ENCODE data around the gene OTOF. TPM values are rescaled to one million over a fixed set of nuclear protein-coding genes. Genes with fewer than 3 reads are reported as not detected.

OTOF gene
- total and polyA plus RNA-seq, 2 of the 13 experiments (the other 11 are each of a cell fraction or from before 2014, with no cell fraction given), result 0.04 TPM; not detected in 1

DNA sequence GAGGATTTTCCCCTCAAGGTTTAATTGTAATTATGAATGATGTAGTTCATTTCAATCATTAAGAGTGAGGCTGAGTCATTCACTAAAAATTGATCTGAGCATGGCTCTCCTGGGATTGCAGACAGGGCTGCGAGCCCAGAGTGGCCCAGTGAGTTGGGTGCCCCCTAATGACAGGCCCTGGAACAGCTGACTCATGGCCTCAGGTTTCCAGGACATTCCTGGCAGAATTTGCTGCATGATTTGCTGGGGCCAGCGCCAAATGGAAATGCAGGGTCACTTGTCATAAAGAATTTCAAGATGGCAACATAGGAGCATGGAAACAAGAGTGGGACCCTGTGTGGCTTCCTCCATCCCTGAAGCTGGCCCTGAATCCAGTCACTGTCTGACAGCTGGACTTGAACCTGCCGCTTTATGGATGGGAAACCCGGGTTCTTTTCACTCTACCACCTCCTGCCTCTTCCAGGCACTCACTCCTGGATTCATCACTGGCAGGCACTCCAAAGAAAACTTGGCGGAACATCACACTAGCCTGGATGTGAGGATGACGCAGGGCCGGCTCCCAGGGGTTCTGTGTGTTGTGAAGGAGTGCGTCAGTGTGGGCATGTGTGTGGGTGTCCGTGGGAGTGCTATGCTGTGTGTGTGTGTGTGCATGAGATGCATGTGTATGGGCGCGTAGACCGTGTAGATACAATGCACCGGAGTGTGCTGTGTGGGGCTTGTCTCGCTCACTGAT is 15.2 kb downstream of the OTOF start (continued):
- TF ChIP-seq, protein P1, sequence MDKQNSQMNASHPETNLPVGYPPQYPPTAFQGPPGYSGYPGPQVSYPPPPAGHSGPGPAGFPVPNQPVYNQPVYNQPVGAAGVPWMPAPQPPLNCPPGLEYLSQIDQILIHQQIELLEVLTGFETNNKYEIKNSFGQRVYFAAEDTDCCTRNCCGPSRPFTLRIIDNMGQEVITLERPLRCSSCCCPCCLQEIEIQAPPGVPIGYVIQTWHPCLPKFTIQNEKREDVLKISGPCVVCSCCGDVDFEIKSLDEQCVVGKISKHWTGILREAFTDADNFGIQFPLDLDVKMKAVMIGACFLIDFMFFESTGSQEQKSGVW (CRISPR knock-in tag; IDR thresholded peaks at IDR 0.05; ENCODE audit: borderline replicate concordance), result no peak
- TF ChIP-seq HNRNPLL (IDR thresholded peaks at IDR 0.05; ENCODE audit: low read depth, low read length, poor library complexity, severe bottlenecking) (no peak), SSRP1 (CRISPR knock-in tag; IDR thresholded peaks at IDR 0.05) (no peak), ZKSCAN5 (CRISPR knock-in tag; IDR thresholded peaks at IDR 0.05) (no peak), KDM3A (CRISPR knock-in tag; IDR thresholded peaks at IDR 0.05; ENCODE audit: low read depth) (no peak), ATRX (CRISPR knock-in tag; IDR thresholded peaks at IDR 0.05; ENCODE audit: borderline replicate concordance) (no peak)
- TF ChIP-seq, protein P2, sequence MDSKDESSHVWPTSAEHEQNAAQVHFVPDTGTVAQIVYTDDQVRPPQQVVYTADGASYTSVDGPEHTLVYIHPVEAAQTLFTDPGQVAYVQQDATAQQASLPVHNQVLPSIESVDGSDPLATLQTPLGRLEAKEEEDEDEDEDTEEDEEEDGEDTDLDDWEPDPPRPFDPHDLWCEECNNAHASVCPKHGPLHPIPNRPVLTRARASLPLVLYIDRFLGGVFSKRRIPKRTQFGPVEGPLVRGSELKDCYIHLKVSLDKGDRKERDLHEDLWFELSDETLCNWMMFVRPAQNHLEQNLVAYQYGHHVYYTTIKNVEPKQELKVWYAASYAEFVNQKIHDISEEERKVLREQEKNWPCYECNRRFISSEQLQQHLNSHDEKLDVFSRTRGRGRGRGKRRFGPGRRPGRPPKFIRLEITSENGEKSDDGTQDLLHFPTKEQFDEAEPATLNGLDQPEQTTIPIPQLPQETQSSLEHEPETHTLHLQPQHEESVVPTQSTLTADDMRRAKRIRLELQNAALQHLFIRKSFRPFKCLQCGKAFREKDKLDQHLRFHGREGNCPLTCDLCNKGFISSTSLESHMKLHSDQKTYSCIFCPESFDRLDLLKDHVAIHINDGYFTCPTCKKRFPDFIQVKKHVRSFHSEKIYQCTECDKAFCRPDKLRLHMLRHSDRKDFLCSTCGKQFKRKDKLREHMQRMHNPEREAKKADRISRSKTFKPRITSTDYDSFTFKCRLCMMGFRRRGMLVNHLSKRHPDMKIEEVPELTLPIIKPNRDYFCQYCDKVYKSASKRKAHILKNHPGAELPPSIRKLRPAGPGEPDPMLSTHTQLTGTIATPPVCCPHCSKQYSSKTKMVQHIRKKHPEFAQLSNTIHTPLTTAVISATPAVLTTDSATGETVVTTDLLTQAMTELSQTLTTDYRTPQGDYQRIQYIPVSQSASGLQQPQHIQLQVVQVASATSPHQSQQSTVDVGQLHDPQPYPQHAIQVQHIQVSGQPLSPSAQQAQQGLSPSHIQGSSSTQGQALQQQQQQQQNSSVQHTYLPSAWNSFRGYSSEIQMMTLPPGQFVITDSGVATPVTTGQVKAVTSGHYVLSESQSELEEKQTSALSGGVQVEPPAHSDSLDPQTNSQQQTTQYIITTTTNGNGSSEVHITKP (CRISPR knock-in tag; IDR thresholded peaks at IDR 0.05; ENCODE audit: low read depth), result no peak
- TF ChIP-seq, protein P3, sequence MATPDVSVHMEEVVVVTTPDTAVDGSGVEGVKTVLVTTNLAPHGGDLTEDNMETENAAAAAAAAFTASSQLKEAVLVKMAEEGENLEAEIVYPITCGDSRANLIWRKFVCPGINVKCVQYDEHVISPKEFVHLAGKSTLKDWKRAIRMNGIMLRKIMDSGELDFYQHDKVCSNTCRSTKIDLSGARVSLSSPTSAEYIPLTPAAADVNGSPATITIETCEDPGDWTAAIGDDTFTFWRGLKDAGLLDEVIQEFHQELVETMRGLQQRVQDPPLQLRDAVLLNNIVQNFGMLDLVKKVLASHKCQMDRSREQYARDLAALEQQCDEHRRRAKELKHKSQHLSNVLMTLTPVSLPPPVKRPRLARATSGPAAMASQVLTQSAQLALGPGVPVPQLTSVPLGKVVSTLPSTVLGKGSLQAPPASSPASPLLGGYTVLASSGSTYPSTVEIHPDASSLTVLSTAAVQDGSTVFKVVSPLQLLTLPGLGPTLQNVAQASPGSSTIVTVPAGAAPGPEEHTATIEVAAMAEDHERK (CRISPR knock-in tag; IDR thresholded peaks at IDR 0.05; ENCODE audit: low read depth), result no peak
- TF ChIP-seq, protein P4, sequence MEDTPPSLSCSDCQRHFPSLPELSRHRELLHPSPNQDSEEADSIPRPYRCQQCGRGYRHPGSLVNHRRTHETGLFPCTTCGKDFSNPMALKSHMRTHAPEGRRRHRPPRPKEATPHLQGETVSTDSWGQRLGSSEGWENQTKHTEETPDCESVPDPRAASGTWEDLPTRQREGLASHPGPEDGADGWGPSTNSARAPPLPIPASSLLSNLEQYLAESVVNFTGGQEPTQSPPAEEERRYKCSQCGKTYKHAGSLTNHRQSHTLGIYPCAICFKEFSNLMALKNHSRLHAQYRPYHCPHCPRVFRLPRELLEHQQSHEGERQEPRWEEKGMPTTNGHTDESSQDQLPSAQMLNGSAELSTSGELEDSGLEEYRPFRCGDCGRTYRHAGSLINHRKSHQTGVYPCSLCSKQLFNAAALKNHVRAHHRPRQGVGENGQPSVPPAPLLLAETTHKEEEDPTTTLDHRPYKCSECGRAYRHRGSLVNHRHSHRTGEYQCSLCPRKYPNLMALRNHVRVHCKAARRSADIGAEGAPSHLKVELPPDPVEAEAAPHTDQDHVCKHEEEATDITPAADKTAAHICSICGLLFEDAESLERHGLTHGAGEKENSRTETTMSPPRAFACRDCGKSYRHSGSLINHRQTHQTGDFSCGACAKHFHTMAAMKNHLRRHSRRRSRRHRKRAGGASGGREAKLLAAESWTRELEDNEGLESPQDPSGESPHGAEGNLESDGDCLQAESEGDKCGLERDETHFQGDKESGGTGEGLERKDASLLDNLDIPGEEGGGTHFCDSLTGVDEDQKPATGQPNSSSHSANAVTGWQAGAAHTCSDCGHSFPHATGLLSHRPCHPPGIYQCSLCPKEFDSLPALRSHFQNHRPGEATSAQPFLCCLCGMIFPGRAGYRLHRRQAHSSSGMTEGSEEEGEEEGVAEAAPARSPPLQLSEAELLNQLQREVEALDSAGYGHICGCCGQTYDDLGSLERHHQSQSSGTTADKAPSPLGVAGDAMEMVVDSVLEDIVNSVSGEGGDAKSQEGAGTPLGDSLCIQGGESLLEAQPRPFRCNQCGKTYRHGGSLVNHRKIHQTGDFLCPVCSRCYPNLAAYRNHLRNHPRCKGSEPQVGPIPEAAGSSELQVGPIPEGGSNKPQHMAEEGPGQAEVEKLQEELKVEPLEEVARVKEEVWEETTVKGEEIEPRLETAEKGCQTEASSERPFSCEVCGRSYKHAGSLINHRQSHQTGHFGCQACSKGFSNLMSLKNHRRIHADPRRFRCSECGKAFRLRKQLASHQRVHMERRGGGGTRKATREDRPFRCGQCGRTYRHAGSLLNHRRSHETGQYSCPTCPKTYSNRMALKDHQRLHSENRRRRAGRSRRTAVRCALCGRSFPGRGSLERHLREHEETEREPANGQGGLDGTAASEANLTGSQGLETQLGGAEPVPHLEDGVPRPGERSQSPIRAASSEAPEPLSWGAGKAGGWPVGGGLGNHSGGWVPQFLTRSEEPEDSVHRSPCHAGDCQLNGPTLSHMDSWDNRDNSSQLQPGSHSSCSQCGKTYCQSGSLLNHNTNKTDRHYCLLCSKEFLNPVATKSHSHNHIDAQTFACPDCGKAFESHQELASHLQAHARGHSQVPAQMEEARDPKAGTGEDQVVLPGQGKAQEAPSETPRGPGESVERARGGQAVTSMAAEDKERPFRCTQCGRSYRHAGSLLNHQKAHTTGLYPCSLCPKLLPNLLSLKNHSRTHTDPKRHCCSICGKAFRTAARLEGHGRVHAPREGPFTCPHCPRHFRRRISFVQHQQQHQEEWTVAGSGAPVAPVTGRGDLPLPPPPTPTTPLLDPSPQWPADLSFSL (CRISPR knock-in tag; IDR thresholded peaks at IDR 0.05), result no peak
- TF ChIP-seq, protein P5, sequence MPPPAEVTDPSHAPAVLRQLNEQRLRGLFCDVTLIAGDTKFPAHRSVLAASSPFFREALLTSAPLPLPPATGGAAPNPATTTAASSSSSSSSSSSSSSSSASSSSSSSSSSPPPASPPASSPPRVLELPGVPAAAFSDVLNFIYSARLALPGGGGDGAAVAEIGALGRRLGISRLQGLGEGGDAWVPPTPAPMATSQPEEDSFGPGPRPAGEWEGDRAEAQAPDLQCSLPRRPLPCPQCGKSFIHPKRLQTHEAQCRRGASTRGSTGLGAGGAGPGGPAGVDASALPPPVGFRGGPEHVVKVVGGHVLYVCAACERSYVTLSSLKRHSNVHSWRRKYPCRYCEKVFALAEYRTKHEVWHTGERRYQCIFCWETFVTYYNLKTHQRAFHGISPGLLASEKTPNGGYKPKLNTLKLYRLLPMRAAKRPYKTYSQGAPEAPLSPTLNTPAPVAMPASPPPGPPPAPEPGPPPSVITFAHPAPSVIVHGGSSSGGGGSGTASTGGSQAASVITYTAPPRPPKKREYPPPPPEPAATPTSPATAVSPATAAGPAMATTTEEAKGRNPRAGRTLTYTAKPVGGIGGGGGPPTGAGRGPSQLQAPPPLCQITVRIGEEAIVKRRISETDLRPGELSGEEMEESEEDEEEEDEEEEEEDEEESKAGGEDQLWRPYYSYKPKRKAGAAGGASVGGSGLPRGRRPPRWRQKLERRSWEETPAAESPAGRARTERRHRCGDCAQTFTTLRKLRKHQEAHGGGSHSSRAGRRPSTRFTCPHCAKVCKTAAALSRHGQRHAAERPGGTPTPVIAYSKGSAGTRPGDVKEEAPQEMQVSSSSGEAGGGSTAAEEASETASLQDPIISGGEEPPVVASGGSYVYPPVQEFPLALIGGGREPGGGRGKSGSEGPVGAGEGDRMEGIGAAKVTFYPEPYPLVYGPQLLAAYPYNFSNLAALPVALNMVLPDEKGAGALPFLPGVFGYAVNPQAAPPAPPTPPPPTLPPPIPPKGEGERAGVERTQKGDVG (CRISPR knock-in tag; IDR thresholded peaks at IDR 0.05; ENCODE audit: borderline replicate concordance), result no peak

Measured in HepG2 (cell line).